K562 (cell line): Measurements from ENCODE around the gene NUDCD3. TPM values are rescaled to one million over a fixed set of nuclear protein-coding genes. Genes with fewer than 3 reads are reported as not detected.

Experiments
- BHLHE40 ChIP-seq: IDR thresholded peaks from 2 replicates; pipeline ENCODE4 v1.6.1; 2011; ENCODE audit warnings: low read length, improper control_type of control experiment
- BMI1 ChIP-seq: fragments of 150-350 bp; IDR thresholded peaks from 2 replicates; pipeline ENCODE4 v1.6.1; 2014; ENCODE audit warnings: low read length
- CEBPB ChIP-seq: fragments of 450-650 bp; IDR thresholded peaks from 2 replicates; pipeline ENCODE4 v1.6.1; 2016; ENCODE audit warnings: missing genetic modification characterization, missing compliant biosample characterization
- HDAC1 ChIP-seq, 2 experiments: fragments of 450-650 bp; IDR thresholded peaks; 2 replicates each; pipeline ENCODE4 v1.6.1; 2016 to 2017; ENCODE audit warnings: inconsistent platforms in 1 of 2, mild to moderate bottlenecking in 1 of 2, moderate library complexity in 1 of 2
- HIVEP1 ChIP-seq: fragments of 250-450 bp; sonication (Bioruptor Pico); IDR thresholded peaks from 2 replicates; pipeline ENCODE4 v1.4.0; 2020; ENCODE audit warnings: mild to moderate bottlenecking
- KDM1A ChIP-seq, 2 experiments: fragments of 450-650 bp; IDR thresholded peaks; 2 replicates each; pipeline ENCODE4 v1.6.1; 2016; ENCODE audit warnings: mild to moderate bottlenecking in 2 of 2
- MAFG ChIP-seq: fragments of 450-650 bp; conservative IDR thresholded peaks from 2 replicates; pipeline ENCODE4 v1.6.1; 2016; ENCODE audit warnings: missing genetic modification characterization, missing compliant biosample characterization
- POLR2G ChIP-seq: fragments of 200-400 bp; formaldehyde crosslinking; IDR thresholded peaks from 2 replicates; pipeline ENCODE4 v1.6.1; 2017; ENCODE audit warnings: low read depth, mild to moderate bottlenecking, antibody characterized with exemption, low read length, moderate library complexity
- PRPF4 ChIP-seq: fragments of 200-400 bp; formaldehyde crosslinking; IDR thresholded peaks from one replicate; pipeline ENCODE4 v1.6.1; 2017; ENCODE audit warnings: low read length, low read depth, mild to moderate bottlenecking; ENCODE audit not compliant: insufficient read depth, poor library complexity, severe bottlenecking
- PURB ChIP-seq: sonication (generic); formaldehyde crosslinking; IDR thresholded peaks from 2 replicates; pipeline ENCODE4 v1.9.0; 2021; ENCODE audit warnings: low read depth, mild to moderate bottlenecking, missing genetic modification reagents
- RAD21 ChIP-seq, 2 experiments: fragments of 250-450 bp in 1 of 2; fragments of 450-650 bp in 1 of 2; sonication (Bioruptor Pico) in 1 of 2; formaldehyde crosslinking in 1 of 2; IDR thresholded peaks in 1 of 2; conservative IDR thresholded peaks in 1 of 2; 2 replicates each; pipeline versions ENCODE4 v1.4.0 to v1.8.0; 2020 to 2022; ENCODE audit warnings: mild to moderate bottlenecking in 2 of 2, moderate library complexity in 1 of 2
- SMAD4 ChIP-seq: fragments of 250-450 bp; sonication (Bioruptor Pico); conservative IDR thresholded peaks from 2 replicates; pipeline ENCODE4 v1.8.0; 2021; ENCODE audit warnings: inconsistent platforms, mild to moderate bottlenecking, moderate library complexity
- SMARCA4 ChIP-seq: fragments of 450-650 bp; IDR thresholded peaks from 2 replicates; pipeline ENCODE4 v1.6.1; 2016
- SMARCA5 ChIP-seq: fragments of 450-650 bp; IDR thresholded peaks from 2 replicates; pipeline ENCODE4 v1.6.1; 2016
- SMARCC2 ChIP-seq: fragments of 450-650 bp; IDR thresholded peaks from 2 replicates; pipeline ENCODE4 v1.6.1; 2017; ENCODE audit warnings: antibody characterized with exemption, moderate library complexity, mild to moderate bottlenecking, low read depth
- TAF15 ChIP-seq: fragments of 200-400 bp; formaldehyde crosslinking; IDR thresholded peaks from 2 replicates; pipeline ENCODE4 v1.6.1; 2017; ENCODE audit warnings: mild to moderate bottlenecking, low read depth, low read length, moderate library complexity
- TCF7 ChIP-seq: sonication (generic); IDR thresholded peaks from 2 replicates; pipeline ENCODE4 v1.6.1; 2016; ENCODE audit warnings: antibody characterized with exemption, borderline replicate concordance
- U2AF1 ChIP-seq: fragments of 200-400 bp; formaldehyde crosslinking; optimal IDR thresholded peaks from 2 replicates; pipeline ENCODE3; 2017; ENCODE audit warnings: mild to moderate bottlenecking, low read depth, low read length, moderate library complexity
- ZNF436 ChIP-seq: fragments of 250-450, 450-650 bp; sonication (Bioruptor Pico); formaldehyde crosslinking; IDR thresholded peaks from 2 replicates; pipeline ENCODE4 v1.7.0; 2020; ENCODE audit warnings: mild to moderate bottlenecking
- ZNF707 ChIP-seq: fragments of 250-450 bp; sonication (Bioruptor Pico); conservative IDR thresholded peaks from 2 replicates; pipeline ENCODE4 v1.8.0; 2022; ENCODE audit warnings: inconsistent platforms, mild to moderate bottlenecking, moderate library complexity
- polyA plus RNA-seq, 8 experiments: library from polyadenylated mRNA; depleted of rRNA in 4 of 8; stranded (reverse) in 5 of 8; unstranded in 3 of 8; fragments of >200 nt; fragmentation: Nextera tagmentation in 2 of 8; fragmentation: Illumina TruSeq in 1 of 8; extraction: Ambion mirVana in 2 of 8; extraction: Trizol in 1 of 8; gene quantifications; 2 replicates each; pipeline versions ENCODE4 v1.2.1 to v1.2.3, GENCODE V29; 2011 to 2014; ENCODE audit warnings: inconsistent platforms in 1 of 8, missing spikeins in 1 of 8
- total RNA-seq, 7 experiments: library from RNA; depleted of rRNA in 6 of 7; stranded (reverse); fragments of >200 nt in 6 of 7; fragmentation: Illumina TruSeq in 2 of 7; extraction: Trizol in 2 of 7; gene quantifications; 2 replicates each; pipeline versions ENCODE4 v1.2.1 to v1.2.3, GENCODE V29; 2011 to 2021; ENCODE audit warnings: low replicate concordance in 1 of 7
- TF ChIP-seq, protein P1 (sequence below): fragments of 250-450 bp; sonication (Bioruptor Pico); IDR thresholded peaks from 2 replicates; pipeline ENCODE4 v1.5.0; 2021; ENCODE audit warnings: mild to moderate bottlenecking, moderate library complexity
- TF ChIP-seq, protein P2 (sequence below), 2 experiments: fragments of 250-450 bp in 1 of 2; fragments of 450-650 bp in 1 of 2; sonication (Bioruptor Pico) in 1 of 2; IDR thresholded peaks; 2 replicates each; pipeline versions ENCODE4 v1.6.1 to v1.8.0; 2016 to 2021; ENCODE audit warnings: mild to moderate bottlenecking in 2 of 2, moderate library complexity in 2 of 2, missing compliant biosample characterization in 1 of 2, missing genetic modification characterization in 1 of 2
- TF ChIP-seq, protein P3 (sequence below): fragments of 250-450 bp; sonication (Bioruptor Pico); IDR thresholded peaks from 2 replicates; pipeline ENCODE4 v1.5.1; 2021; ENCODE audit warnings: mild to moderate bottlenecking

The NUDCD3 gene
- total and polyA plus RNA-seq, 9 of the 15 experiments (the other 6 are each of a cell fraction or from before 2014, with no cell fraction given): 24.8 to 64.2 (median 42.6) TPM

DNA sequence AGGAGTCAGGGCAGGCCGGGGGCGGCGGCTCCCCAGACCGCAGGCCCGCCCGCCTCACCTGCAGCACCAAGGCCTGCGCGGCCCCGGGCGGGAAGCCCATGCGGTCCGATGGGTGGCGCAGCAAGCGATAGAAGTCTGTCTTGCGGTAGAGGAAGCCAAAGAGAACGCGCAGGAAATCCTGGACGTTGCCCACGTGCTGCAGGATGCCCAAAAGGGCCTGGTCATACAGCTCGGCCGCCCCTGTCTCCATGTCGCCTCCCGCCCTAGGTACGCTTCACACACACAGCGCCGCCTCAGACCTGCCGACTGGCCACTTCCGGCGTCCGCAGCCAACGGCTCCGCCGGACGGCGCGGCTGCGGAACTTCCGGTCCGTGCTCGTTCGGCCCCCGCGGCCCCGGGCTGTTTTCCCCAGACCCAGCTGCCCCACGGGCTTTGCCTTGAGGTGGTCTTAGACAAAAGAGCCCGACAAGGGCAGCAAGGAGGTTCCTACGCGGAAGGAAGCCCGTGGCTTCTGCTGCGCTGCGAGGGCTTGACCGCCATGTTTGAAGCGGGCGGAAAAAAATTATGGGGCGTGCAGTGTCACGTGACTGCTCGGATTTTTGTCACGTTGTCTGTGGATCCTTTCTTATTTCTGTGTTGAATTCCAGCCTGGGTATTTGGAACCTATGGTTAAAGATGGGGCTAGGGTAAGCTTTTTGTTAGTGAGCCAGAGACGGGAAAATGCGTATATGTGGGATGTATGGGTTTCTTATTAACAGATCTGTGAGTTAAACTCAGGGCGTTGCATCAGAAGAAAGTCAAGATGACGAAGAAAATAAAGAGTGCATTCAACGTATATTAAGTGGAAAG lies at the start of gene NUDCD3 (continued):
- TF ChIP-seq, protein P1, sequence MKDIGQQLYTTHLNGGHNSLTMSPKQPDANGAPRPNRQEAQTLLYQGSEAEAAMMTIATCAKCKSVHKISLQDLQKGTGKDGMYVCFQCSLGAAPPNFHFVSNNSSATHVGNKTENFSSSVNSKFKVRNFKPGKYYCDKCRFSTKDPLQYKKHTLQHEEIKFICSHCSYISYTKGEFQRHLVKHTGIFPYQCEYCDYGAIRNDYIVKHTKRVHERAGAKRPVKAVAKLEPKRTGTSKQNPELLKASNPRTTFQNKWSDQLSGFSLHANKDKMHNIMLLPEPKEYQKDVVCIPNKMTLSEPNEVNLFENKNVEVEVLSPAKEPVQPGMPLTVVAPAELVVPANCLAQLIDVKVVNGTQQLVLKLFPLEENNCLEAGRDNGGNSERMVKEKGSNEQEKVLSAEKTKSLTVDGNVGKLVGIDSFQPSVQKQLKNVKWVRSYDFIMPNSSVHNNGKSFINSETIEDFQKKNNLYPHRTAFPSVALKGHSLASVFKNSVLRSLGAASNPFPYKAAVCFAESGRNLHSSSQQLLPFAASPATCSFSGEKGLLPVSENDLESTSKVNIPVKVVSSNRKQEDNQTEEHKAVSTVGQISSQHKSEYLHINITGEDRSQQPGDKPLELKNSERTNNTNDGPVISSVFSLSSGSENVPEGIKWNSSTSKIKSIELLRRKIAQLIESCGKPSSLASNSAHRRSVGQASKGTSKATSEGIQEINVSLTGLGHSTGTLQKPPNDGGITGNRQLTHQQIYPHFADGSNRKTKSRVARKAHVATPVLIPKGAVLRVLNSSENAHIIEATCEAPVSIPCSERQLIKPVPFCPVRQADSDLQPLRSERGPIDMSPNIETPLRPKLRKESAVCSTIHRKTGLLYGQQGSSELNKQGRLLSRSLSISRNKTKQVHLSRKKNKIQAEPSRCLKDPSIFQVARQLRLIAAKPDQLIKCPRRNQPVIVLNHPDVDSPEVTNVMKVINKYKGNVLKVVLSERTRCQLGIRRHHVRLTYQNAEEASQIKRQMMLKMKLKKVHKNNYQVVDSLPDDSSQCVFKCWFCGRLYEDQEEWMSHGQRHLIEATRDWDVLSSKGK (CRISPR knock-in tag): no peak
- no peak for TF ChIP-seq PURB (CRISPR knock-in tag)
- no peak; a peak in 1 of 4 replicates for TF ChIP-seq RAD21 (CRISPR knock-in tag; conservative IDR thresholded peaks at IDR 0.05 in 1 of 2, IDR thresholded peaks at IDR 0.05 in 1 of 2)
- no peak for TF ChIP-seq BMI1
- no peak for TF ChIP-seq MAFG
- TF ChIP-seq, protein P2, sequence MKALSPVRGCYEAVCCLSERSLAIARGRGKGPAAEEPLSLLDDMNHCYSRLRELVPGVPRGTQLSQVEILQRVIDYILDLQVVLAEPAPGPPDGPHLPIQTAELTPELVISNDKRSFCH (CRISPR knock-in tag; IDR thresholded peaks at IDR 0.05): no peak
- TF ChIP-seq, protein P2 (tag; IDR thresholded peaks at IDR 0.05): peak; percentile 91
- TF ChIP-seq HIVEP1: no peak
- TF ChIP-seq SMARCA5: 0 out of 2 replicates have a peak, but pooled peaks have one; percentile 30
- peak; percentile 69 for TF ChIP-seq TCF7
- TF ChIP-seq POLR2G: peak; percentile 93
- TF ChIP-seq SMAD4: peak; percentile 93
- TF ChIP-seq BHLHE40: peak; percentile 93
- TF ChIP-seq KDM1A (IDR thresholded peaks at IDR 0.05): no peak
- TF ChIP-seq TAF15: no peak
- TF ChIP-seq, protein P3, sequence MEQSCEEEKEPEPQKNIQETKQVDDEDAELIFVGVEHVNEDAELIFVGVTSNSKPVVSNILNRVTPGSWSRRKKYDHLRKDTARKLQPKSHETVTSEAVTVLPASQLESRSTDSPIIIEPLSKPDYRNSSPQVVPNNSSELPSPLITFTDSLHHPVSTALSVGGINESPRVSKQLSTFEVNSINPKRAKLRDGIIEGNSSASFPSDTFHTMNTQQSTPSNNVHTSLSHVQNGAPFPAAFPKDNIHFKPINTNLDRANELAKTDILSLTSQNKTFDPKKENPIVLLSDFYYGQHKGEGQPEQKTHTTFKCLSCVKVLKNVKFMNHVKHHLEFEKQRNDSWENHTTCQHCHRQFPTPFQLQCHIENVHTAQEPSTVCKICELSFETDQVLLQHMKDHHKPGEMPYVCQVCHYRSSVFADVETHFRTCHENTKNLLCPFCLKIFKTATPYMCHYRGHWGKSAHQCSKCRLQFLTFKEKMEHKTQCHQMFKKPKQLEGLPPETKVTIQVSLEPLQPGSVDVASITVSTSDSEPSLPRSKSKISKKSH (CRISPR knock-in tag): no peak
- TF ChIP-seq U2AF1: peak; percentile 77
- no peak for TF ChIP-seq ZNF436 (CRISPR knock-in tag)
- TF ChIP-seq ZNF707 (CRISPR knock-in tag): no peak
- TF ChIP-seq SMARCA4: 0 out of 2 replicates have a peak, but pooled peaks have one; percentile 27
- TF ChIP-seq HDAC1 (IDR thresholded peaks at IDR 0.05): peak; percentile 62 to 88; a peak in 2 of 4 replicates
- TF ChIP-seq PRPF4: no peak
- TF ChIP-seq CEBPB (tag): peak; percentile 80
- TF ChIP-seq SMARCC2: no peak
